GM12878 (cell line): ENCODE results near the gene AKR1A1. TPM values are rescaled to one million over a fixed set of nuclear protein-coding genes. Genes with fewer than 3 reads are reported as not detected.

ENCODE experiments used
- ATAC-seq: fragments of 200-7000 bp; cut with Tn5 transposase; 3 replicates; pipeline ENCODE4 v1.9.1; 2020; ENCODE audit warnings: mild to moderate bottlenecking, moderate library complexity
- BruUV-seq: library from RNA; stranded (reverse); fragments of 400-500 nt; replicated peaks from 2 replicates; lab custom pipeline; 2021; lab: Mats Ljungman, UMichigan
- CTCF ChIA-PET: fragments of 300-600 bp; sonication (Branson Sonifier 250); formaldehyde crosslinking; extraction: SDS; loops from one replicate; lab custom pipeline; 2021; ENCODE audit warnings: inconsistent platforms; lab: Yijun Ruan, JAX
- POLR2A ChIA-PET: fragments of 350-600 bp; formaldehyde crosslinking; extraction: SDS; loops from one replicate; lab custom pipeline; 2021; ENCODE audit warnings: inconsistent platforms; lab: Charles Lee
- RAD21 ChIA-PET: fragments of 300-600 bp; sonication (Branson Sonifier 250); formaldehyde crosslinking; loops from one replicate; lab custom pipeline; 2023; ENCODE audit warnings: antibody characterized with exemption; ENCODE audit not compliant: unreplicated experiment; lab: Charles Lee
- SMC1A ChIA-PET: fragments of 300-600 bp; sonication (Branson Sonifier 250); formaldehyde crosslinking; loops from one replicate; lab custom pipeline; 2023; ENCODE audit not compliant: unreplicated experiment, uncharacterized antibody; lab: Charles Lee
- DNase-seq: peaks from one replicate; pipeline ENCODE4 v3.0.0-alpha.2; 2011; ENCODE audit warnings: low read depth, low spot score
- FAIRE-seq: peaks from 3 replicates; lab custom pipeline; 2011; peaks lifted over from hg19 to GRCh38; lab: Jason Lieb, UNC
- H2AFZ ChIP-seq: 2 replicates; pipeline ENCODE4 v1.6.0; 2011; ENCODE audit warnings: low read depth, low read length, control low read depth; ENCODE audit not compliant: control insufficient read depth
- H3K27ac ChIP-seq: 2 replicates; pipeline ENCODE4 v1.5.1; 2011; ENCODE audit warnings: control low read depth; ENCODE audit not compliant: control insufficient read depth, insufficient read depth
- H3K27me3 ChIP-seq, 2 experiments: replicated peaks in 1 of 2; 2 replicates each; pipeline versions ENCODE4 v1.6.0 to v1.6.1; 2011; ENCODE audit warnings: low read length in 1 of 2; ENCODE audit not compliant: control insufficient read depth in 2 of 2, insufficient read depth in 2 of 2
- H3K36me3 ChIP-seq, 2 experiments: 2 replicates each; pipeline ENCODE4 v1.5.1; 2011; ENCODE audit warnings: low read length in 1 of 2; ENCODE audit not compliant: control insufficient read depth in 2 of 2, insufficient read depth in 2 of 2
- H3K4me1 ChIP-seq: 2 replicates; pipeline ENCODE4 v1.6.1; 2011; ENCODE audit warnings: mild to moderate bottlenecking, low read length, moderate library complexity, mixed read lengths; ENCODE audit not compliant: control insufficient read depth, insufficient read depth
- H3K4me2 ChIP-seq: 2 replicates; pipeline ENCODE4 v1.6.0; 2011; ENCODE audit warnings: control low read depth; ENCODE audit not compliant: control insufficient read depth, insufficient read depth
- H3K4me3 ChIP-seq: fragments of 200-600 bp; sonication (generic); 2 replicates; pipeline ENCODE4 v1.5.1; 2016
- H3K79me2 ChIP-seq: 2 replicates; pipeline ENCODE4 v1.6.0; 2011; ENCODE audit warnings: low read length; ENCODE audit not compliant: control insufficient read depth, insufficient read depth
- H3K9ac ChIP-seq: 2 replicates; pipeline ENCODE4 v1.8.0; 2011; ENCODE audit warnings: low read length, control low read depth, mixed read lengths; ENCODE audit not compliant: control insufficient read depth, insufficient read depth
- H3K9me3 ChIP-seq: replicated peaks from 3 replicates; pipeline ENCODE4 v1.5.1; 2011; ENCODE audit warnings: mild to moderate bottlenecking, low read length; ENCODE audit not compliant: control insufficient read depth, insufficient read depth
- H4K20me1 ChIP-seq: 2 replicates; pipeline ENCODE4 v1.6.0; 2011; ENCODE audit not compliant: control insufficient read depth, insufficient read depth
- CBX3 ChIP-seq: fragments of 200-600 bp; sonication (generic); IDR thresholded peaks from 2 replicates; pipeline ENCODE4 v1.6.1; 2016; ENCODE audit warnings: low read depth, borderline replicate concordance
- WGBS: methylation state at CpG from one replicate; pipeline ENCODE4 v1.1.6; 2016; ENCODE audit warnings: low lambda C conversion rate; ENCODE audit not compliant: insufficient replicate concordance, insufficient coverage; ENCODE audit errors: missing lambda C conversion rate; 5-methylcytosine and 5-hydroxymethylcytosine counted together
- in situ Hi-C: fragments of 300-500 bp; cut with MboI; formaldehyde crosslinking; loops from 9 replicates; pipeline ENCODE4 v1.14.3; 2018; ENCODE audit warnings: mixed read lengths
- intact Hi-C: fragments of 100-400 bp; cut with micrococcal nuclease; formaldehyde crosslinking; loops from one replicate; pipeline ENCODE4 v1.14.2; 2022; ENCODE audit not compliant: unreplicated experiment
- polyA plus RNA-seq, 11 experiments: library from polyadenylated mRNA; depleted of rRNA in 4 of 11; unstranded in 6 of 11; stranded (reverse) in 5 of 11; fragments of >200 nt; fragmentation: Nextera tagmentation in 4 of 11; fragmentation: Illumina TruSeq in 1 of 11; extraction: Ambion mirVana in 4 of 11; extraction: Trizol in 1 of 11; gene quantifications; 1 replicate in 1 of 11; 2 replicates in 10 of 11; pipeline versions ENCODE4 v1.2.1 to v1.2.3, GENCODE V29; 2011 to 2016; ENCODE audit warnings: inconsistent platforms in 2 of 11, missing spikeins in 2 of 11, low read depth in 1 of 11
- total RNA-seq, 4 experiments: library from RNA; depleted of rRNA in 3 of 4; stranded (reverse); fragments of >200 nt in 3 of 4; fragmentation: Illumina TruSeq in 1 of 4; extraction: Trizol in 1 of 4; gene quantifications; 2 replicates each; pipeline versions ENCODE4 v1.2.1 to v1.2.3, GENCODE V29; 2013 to 2021
- TF ChIP-seq, protein P1 (sequence below): fragments of 450-650 bp; IDR thresholded peaks from 2 replicates; pipeline ENCODE4 v1.6.1; 2016; ENCODE audit warnings: mild to moderate bottlenecking

Gene AKR1A1
- total and polyA plus RNA-seq, 10 of the 15 experiments (the other 5 are each of a cell fraction or from before 2014, with no cell fraction given): 187 to 335 (median 241) TPM

DNA sequence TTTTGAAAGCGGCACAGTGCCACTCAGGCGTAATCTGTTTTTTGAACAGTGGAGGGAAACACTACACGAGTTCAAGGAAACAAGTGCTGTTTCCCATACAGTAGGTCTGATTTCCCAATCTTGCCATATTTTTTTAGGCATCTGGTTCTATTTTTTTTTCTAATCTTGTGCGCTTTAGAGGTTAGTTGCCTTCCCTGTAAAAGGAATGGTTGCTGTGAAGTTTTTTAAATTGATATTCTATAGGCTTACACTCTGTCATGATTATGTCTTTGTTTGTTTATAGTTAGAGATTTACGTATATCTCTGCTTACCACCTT, 34.4 kb downstream of the AKR1A1 start:
- FAIRE-seq (no peak), DNase-seq (no peak), ATAC-seq (no peak)
- Histone ChIP-seq H3K36me3 (peaks cover 0 to 3% of the 10 kb centered on the region in 2 experiments; a peak in 2 of 4 replicates), H2AFZ (no peak overlapping the region), H3K27ac (no peak overlapping the region; the same call in 1 of the 2 replicates), H3K9ac (peak overlapping the region; percentile 98), H3K27me3 (no peaks in the 10 kb centered on the region), H3K9me3 (no peaks in the 10 kb centered on the region), H3K4me1 (peaks cover 12% of the 10 kb centered on the region; the same call in 1 of the 2 replicates), H3K4me2 (peak overlapping the region; percentile 93), H4K20me1 (peaks cover 4% of the 10 kb centered on the region; the same call in 1 of the 2 replicates), H3K4me3 (peak overlapping the region; percentile 94), H3K79me2 (peaks cover 60% of the 10 kb centered on the region)
- ChIA-PET CTCF (interaction anchor here (0.5 to 7.8 kb wide), 3 partner anchors 15 to 117 kb away, joined by 5 to 70 read pairs (median 17); no protein-coding TSS in a partner anchor), POLR2A (interaction anchor here (0.6 to 3.7 kb wide), 11 partner anchors 40 to 844 kb away, joined by 3 to 35 read pairs (median 5); partner anchors contain the start of genes CCDC163, GPBP1L1, MMACHC and MUTYH), RAD21 (interaction anchor here (0.9 to 5.8 kb wide), 7 partner anchors 34 to 575 kb away, joined by 3 to 24 read pairs (median 4); partner anchors contain the start of genes AKR1A1, CCDC163, HECTD3 and MMACHC), SMC1A (interaction anchor here (0.9 to 3.3 kb wide), 8 partner anchors 34 to 573 kb away, joined by 3 to 17 read pairs (median 6); partner anchors contain the start of genes AKR1A1, CCDC163, MMACHC and UROD)
- WGBS: 8% methylated on average over 5 of the region's 5 CpGs
- no TSS peak for BruUV-seq
- in situ Hi-C loops: no loop called here
- intact Hi-C loops: loop anchor here (2.0 to 10.0 kb wide), 2 partner anchors 64 to 570 kb away; partner anchors contain the start of genes HECTD3, PRDX1 and UROD
- TF ChIP-seq CBX3: no peak
- TF ChIP-seq, protein P1, sequence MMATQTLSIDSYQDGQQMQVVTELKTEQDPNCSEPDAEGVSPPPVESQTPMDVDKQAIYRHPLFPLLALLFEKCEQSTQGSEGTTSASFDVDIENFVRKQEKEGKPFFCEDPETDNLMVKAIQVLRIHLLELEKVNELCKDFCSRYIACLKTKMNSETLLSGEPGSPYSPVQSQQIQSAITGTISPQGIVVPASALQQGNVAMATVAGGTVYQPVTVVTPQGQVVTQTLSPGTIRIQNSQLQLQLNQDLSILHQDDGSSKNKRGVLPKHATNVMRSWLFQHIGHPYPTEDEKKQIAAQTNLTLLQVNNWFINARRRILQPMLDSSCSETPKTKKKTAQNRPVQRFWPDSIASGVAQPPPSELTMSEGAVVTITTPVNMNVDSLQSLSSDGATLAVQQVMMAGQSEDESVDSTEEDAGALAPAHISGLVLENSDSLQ: peak; percentile 42; the same call in 1 of the 2 replicates
